ENCODE results near the gene GPR107. TPM values are rescaled to one million over a fixed set of nuclear protein-coding genes. Genes with fewer than 3 reads are reported as not detected.

The GPR107 gene
- total RNA-seq, 1 experiment from 2014 or later = 33.2 TPM

- H3K4me3 Mint-ChIP-seq = no peak overlapping the region
- TF ChIP-seq NFYB (CRISPR knock-in tag; conservative IDR thresholded peaks at IDR 0.05; ENCODE audit: low read depth) = no peak
- TF ChIP-seq ELF4 (CRISPR knock-in tag; IDR thresholded peaks at IDR 0.05; ENCODE audit: low read depth) = no peak
- TF ChIP-seq, protein P1, sequence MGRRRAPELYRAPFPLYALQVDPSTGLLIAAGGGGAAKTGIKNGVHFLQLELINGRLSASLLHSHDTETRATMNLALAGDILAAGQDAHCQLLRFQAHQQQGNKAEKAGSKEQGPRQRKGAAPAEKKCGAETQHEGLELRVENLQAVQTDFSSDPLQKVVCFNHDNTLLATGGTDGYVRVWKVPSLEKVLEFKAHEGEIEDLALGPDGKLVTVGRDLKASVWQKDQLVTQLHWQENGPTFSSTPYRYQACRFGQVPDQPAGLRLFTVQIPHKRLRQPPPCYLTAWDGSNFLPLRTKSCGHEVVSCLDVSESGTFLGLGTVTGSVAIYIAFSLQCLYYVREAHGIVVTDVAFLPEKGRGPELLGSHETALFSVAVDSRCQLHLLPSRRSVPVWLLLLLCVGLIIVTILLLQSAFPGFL (CRISPR knock-in tag; IDR thresholded peaks at IDR 0.05; ENCODE audit: borderline replicate concordance) = no peak
- ChIA-PET POLR2A (interaction anchor here (0.8 kb wide), 1 partner anchor 113 kb away, joined by 5 read pairs; no protein-coding TSS in a partner anchor), CTCF (interaction anchor here (0.6 to 1.2 kb wide), 2 partner anchors 23 to 202 kb away, joined by 3 to 4 read pairs; no protein-coding TSS in a partner anchor)
- no peak for ATAC-seq
- no peaks in the 10 kb centered on the region for H3K9me3 Mint-ChIP-seq
- peak overlapping the region; percentile 47; the same call in 1 of the 2 replicates for H3K27ac Mint-ChIP-seq
- no peaks in the 10 kb centered on the region for H3K27me3 Mint-ChIP-seq (ENCODE audit: low read depth)
- DNase-seq (ENCODE audit: low spot score) = no peak
- peaks cover 10% of the 10 kb centered on the region for H3K4me1 Mint-ChIP-seq
- no peaks in the 10 kb centered on the region for H3K36me3 Mint-ChIP-seq
Observed at GRCh38 chr9:130034570-130034969, 19.1 kb upstream of the GPR107 start.

GRCh38 chr9:130036099-130036498 is 17.6 kb upstream of the GPR107 start:
- H3K9me3 Mint-ChIP-seq = no peaks in the 10 kb centered on the region
- H3K4me1 Mint-ChIP-seq = peaks cover 19% of the 10 kb centered on the region
- no peaks in the 10 kb centered on the region for H3K36me3 Mint-ChIP-seq
- ATAC-seq (no peak), DNase-seq (ENCODE audit: low spot score) (no peak)
- no peak overlapping the region for H3K27ac Mint-ChIP-seq
- ChIA-PET CTCF (no interaction called here), POLR2A (no interaction called here)
- peaks cover 3% of the 10 kb centered on the region; the same call in 1 of the 2 replicates for H3K27me3 Mint-ChIP-seq (ENCODE audit: low read depth)
- TF ChIP-seq ZNF396 (CRISPR knock-in tag; IDR thresholded peaks at IDR 0.05; ENCODE audit: borderline replicate concordance) (no peak), E2F4 (CRISPR knock-in tag; IDR thresholded peaks at IDR 0.05; ENCODE audit: borderline replicate concordance, low read depth) (no peak), HMGA2 (CRISPR knock-in tag; IDR thresholded peaks at IDR 0.05) (no peak), RORB (CRISPR knock-in tag; IDR thresholded peaks at IDR 0.05) (no peak)
- TF ChIP-seq, protein P1 (CRISPR knock-in tag; IDR thresholded peaks at IDR 0.05; ENCODE audit: borderline replicate concordance) = no peak
- no peak overlapping the region for H3K4me3 Mint-ChIP-seq

GRCh38 chr9:130039528-130040147 is 14.1 kb upstream of the GPR107 start:
- no peak overlapping the region for H3K27ac Mint-ChIP-seq
- TF ChIP-seq MYBL2 (CRISPR knock-in tag; IDR thresholded peaks at IDR 0.05) (no peak), OVOL2 (CRISPR knock-in tag; IDR thresholded peaks at IDR 0.05; ENCODE audit: borderline replicate concordance) (no peak), ELF4 (CRISPR knock-in tag; IDR thresholded peaks at IDR 0.05; ENCODE audit: low read depth) (no peak), TP53 (CRISPR knock-in tag; IDR thresholded peaks at IDR 0.05) (no peak), TEAD4 (CRISPR knock-in tag; IDR thresholded peaks at IDR 0.05) (no peak), ZNF423 (CRISPR knock-in tag; IDR thresholded peaks at IDR 0.05) (no peak), JUN (CRISPR knock-in tag; IDR thresholded peaks at IDR 0.05) (no peak), ZNF396 (CRISPR knock-in tag; IDR thresholded peaks at IDR 0.05; ENCODE audit: borderline replicate concordance) (no peak), SOX15 (CRISPR knock-in tag; IDR thresholded peaks at IDR 0.05) (no peak), CBFB (CRISPR knock-in tag; IDR thresholded peaks at IDR 0.05; ENCODE audit: low read depth) (no peak), ATF1 (CRISPR knock-in tag; IDR thresholded peaks at IDR 0.05) (no peak), ESRRA (CRISPR knock-in tag; IDR thresholded peaks at IDR 0.05; ENCODE audit: borderline replicate concordance) (no peak), NR1H2 (CRISPR knock-in tag; IDR thresholded peaks at IDR 0.05) (no peak), GRHL2 (CRISPR knock-in tag; IDR thresholded peaks at IDR 0.05; ENCODE audit: insufficient replicate concordance, severe bottlenecking) (no peak)
- TF ChIP-seq, protein P2, sequence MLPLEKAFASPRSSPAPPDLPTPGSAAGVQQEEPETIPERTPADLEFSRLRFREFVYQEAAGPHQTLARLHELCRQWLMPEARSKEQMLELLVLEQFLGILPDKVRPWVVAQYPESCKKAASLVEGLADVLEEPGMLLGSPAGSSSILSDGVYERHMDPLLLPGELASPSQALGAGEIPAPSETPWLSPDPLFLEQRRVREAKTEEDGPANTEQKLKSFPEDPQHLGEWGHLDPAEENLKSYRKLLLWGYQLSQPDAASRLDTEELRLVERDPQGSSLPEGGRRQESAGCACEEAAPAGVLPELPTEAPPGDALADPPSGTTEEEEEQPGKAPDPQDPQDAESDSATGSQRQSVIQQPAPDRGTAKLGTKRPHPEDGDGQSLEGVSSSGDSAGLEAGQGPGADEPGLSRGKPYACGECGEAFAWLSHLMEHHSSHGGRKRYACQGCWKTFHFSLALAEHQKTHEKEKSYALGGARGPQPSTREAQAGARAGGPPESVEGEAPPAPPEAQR (CRISPR knock-in tag; IDR thresholded peaks at IDR 0.05) = no peak
- TF ChIP-seq, protein P1 (CRISPR knock-in tag; IDR thresholded peaks at IDR 0.05; ENCODE audit: borderline replicate concordance) = no peak
- TF ChIP-seq, protein P3, sequence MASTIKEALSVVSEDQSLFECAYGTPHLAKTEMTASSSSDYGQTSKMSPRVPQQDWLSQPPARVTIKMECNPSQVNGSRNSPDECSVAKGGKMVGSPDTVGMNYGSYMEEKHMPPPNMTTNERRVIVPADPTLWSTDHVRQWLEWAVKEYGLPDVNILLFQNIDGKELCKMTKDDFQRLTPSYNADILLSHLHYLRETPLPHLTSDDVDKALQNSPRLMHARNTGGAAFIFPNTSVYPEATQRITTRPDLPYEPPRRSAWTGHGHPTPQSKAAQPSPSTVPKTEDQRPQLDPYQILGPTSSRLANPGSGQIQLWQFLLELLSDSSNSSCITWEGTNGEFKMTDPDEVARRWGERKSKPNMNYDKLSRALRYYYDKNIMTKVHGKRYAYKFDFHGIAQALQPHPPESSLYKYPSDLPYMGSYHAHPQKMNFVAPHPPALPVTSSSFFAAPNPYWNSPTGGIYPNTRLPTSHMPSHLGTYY (CRISPR knock-in tag; IDR thresholded peaks at IDR 0.05) = no peak
- TF ChIP-seq, protein P4, sequence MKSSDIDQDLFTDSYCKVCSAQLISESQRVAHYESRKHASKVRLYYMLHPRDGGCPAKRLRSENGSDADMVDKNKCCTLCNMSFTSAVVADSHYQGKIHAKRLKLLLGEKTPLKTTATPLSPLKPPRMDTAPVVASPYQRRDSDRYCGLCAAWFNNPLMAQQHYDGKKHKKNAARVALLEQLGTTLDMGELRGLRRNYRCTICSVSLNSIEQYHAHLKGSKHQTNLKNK (CRISPR knock-in tag; IDR thresholded peaks at IDR 0.05) = no peak
- no peaks in the 10 kb centered on the region for H3K9me3 Mint-ChIP-seq
- peaks cover 30% of the 10 kb centered on the region for H3K4me1 Mint-ChIP-seq
- ChIA-PET POLR2A (interaction anchor here (0.7 kb wide), 2 partner anchors 160 to 1463 kb away, joined by 5 read pairs; partner anchors contain the start of gene POMT1), CTCF (interaction anchor here (0.6 to 1.5 kb wide), 6 partner anchors 10 to 153 kb away, joined by 3 to 5 read pairs (median 3); partner anchors contain the start of gene GPR107)
- ATAC-seq (no peak), DNase-seq (ENCODE audit: low spot score) (no peak)
- H3K27me3 Mint-ChIP-seq (ENCODE audit: low read depth) = peaks cover 19% of the 10 kb centered on the region
- H3K36me3 Mint-ChIP-seq = no peaks in the 10 kb centered on the region
- no peak overlapping the region for H3K4me3 Mint-ChIP-seq

Measured in WTC11 (cell line).